Activated naive CD4-positive, alpha-beta T cell treated with anti-CD3 and anti-CD28 coated beads, Interleukin-2, amount 50 U/mL, for 24 hours (primary cell): ENCODE results near the gene PDE8A.
"Not testable (repeated sequence)": the region's sequence is repeated elsewhere in the genome, so short reads cannot be mapped to it uniquely, and the experiment has no call there.

Experiments
- H3K27ac Mint-ChIP-seq: one replicate; pipeline ENCODE4 v1.8.0; 2021; ENCODE audit warnings: mild to moderate bottlenecking, mixed read lengths
- H3K27me3 Mint-ChIP-seq: one replicate; pipeline ENCODE4 v1.8.0; 2021; ENCODE audit warnings: mixed read lengths
- H3K36me3 Mint-ChIP-seq: one replicate; pipeline ENCODE4 v1.8.0; 2021; ENCODE audit warnings: mixed read lengths
- H3K4me1 Mint-ChIP-seq: one replicate; pipeline ENCODE4 v1.8.0; 2021; ENCODE audit warnings: mixed read lengths
- H3K4me3 Mint-ChIP-seq: one replicate; pipeline ENCODE4 v1.8.0; 2021; ENCODE audit warnings: mild to moderate bottlenecking, mixed read lengths
- H3K9me3 Mint-ChIP-seq: one replicate; pipeline ENCODE4 v1.8.0; 2021; ENCODE audit warnings: mixed read lengths

PDE8A gene

GRCh38 chr15:85008474-85009260 lies 27.0 kb downstream of the PDE8A start:
- H3K27me3 Mint-ChIP-seq = no peaks in the 10 kb centered on the region
- no peak overlapping the region for H3K27ac Mint-ChIP-seq
- peaks cover 66% of the 10 kb centered on the region for H3K4me1 Mint-ChIP-seq
- H3K36me3 Mint-ChIP-seq = peaks cover 2% of the 10 kb centered on the region
- no peak overlapping the region for H3K4me3 Mint-ChIP-seq
- no peaks in the 10 kb centered on the region for H3K9me3 Mint-ChIP-seq

GRCh38 chr15:85009435-85009834 lies 27.8 kb downstream of the PDE8A start:
- Mint-ChIP-seq H3K9me3 (no peaks in the 10 kb centered on the region), H3K27me3 (no peaks in the 10 kb centered on the region), H3K4me3 (no peak overlapping the region), H3K36me3 (peaks cover 2% of the 10 kb centered on the region), H3K27ac (no peak overlapping the region), H3K4me1 (peaks cover 69% of the 10 kb centered on the region)

- Mint-ChIP-seq H3K4me1 (peaks cover 70% of the 10 kb centered on the region), H3K27me3 (no peaks in the 10 kb centered on the region), H3K36me3 (peaks cover 2% of the 10 kb centered on the region), H3K4me3 (no peak overlapping the region), H3K9me3 (no peaks in the 10 kb centered on the region), H3K27ac (no peak overlapping the region)
Observed at GRCh38 chr15:85010071-85010385, 28.4 kb downstream of the PDE8A start.

GRCh38 chr15:85010386-85011159 lies 28.9 kb downstream of the PDE8A start:
- no peaks in the 10 kb centered on the region for H3K27me3 Mint-ChIP-seq
- peak overlapping the region; percentile 38 for H3K27ac Mint-ChIP-seq
- H3K9me3 Mint-ChIP-seq = no peaks in the 10 kb centered on the region
- peaks cover 71% of the 10 kb centered on the region for H3K4me1 Mint-ChIP-seq
- no peak overlapping the region for H3K4me3 Mint-ChIP-seq
- H3K36me3 Mint-ChIP-seq = peaks cover 2% of the 10 kb centered on the region

GRCh38 chr15:85011160-85011571 lies 29.5 kb downstream of the PDE8A start:
- H3K4me3 Mint-ChIP-seq = no peak overlapping the region
- no peaks in the 10 kb centered on the region for H3K9me3 Mint-ChIP-seq
- peaks cover 74% of the 10 kb centered on the region for H3K4me1 Mint-ChIP-seq
- peaks cover 2% of the 10 kb centered on the region for H3K36me3 Mint-ChIP-seq
- H3K27me3 Mint-ChIP-seq = no peaks in the 10 kb centered on the region
- H3K27ac Mint-ChIP-seq = peak overlapping the region; percentile 38

- peaks cover 74% of the 10 kb centered on the region for H3K4me1 Mint-ChIP-seq
- not testable (repeated sequence) for H3K27me3 Mint-ChIP-seq, H3K36me3 Mint-ChIP-seq, H3K4me3 Mint-ChIP-seq, H3K9me3 Mint-ChIP-seq, H3K27ac Mint-ChIP-seq
Observed at GRCh38 chr15:85011724-85012123, 30.1 kb downstream of the PDE8A start.

GRCh38 chr15:85013785-85014184 lies 32.1 kb downstream of the PDE8A start:
- Mint-ChIP-seq H3K4me3 (no peak overlapping the region), H3K4me1 (peaks cover 63% of the 10 kb centered on the region), H3K36me3 (peaks cover 2% of the 10 kb centered on the region), H3K9me3 (no peaks in the 10 kb centered on the region), H3K27ac (no peak overlapping the region), H3K27me3 (no peaks in the 10 kb centered on the region)

- Mint-ChIP-seq H3K9me3 (no peaks in the 10 kb centered on the region), H3K36me3 (peaks cover 2% of the 10 kb centered on the region), H3K27me3 (no peaks in the 10 kb centered on the region), H3K27ac (no peak overlapping the region), H3K4me1 (peaks cover 61% of the 10 kb centered on the region), H3K4me3 (no peak overlapping the region)
Observed at GRCh38 chr15:85014932-85015331, 33.3 kb downstream of the PDE8A start.

- Mint-ChIP-seq H3K36me3 (no peaks in the 10 kb centered on the region), H3K27ac (no peak overlapping the region), H3K4me1 (peaks cover 58% of the 10 kb centered on the region), H3K27me3 (no peaks in the 10 kb centered on the region), H3K9me3 (no peaks in the 10 kb centered on the region), H3K4me3 (no peak overlapping the region)
Observed at GRCh38 chr15:85016275-85016674, 34.6 kb downstream of the PDE8A start.

GRCh38 chr15:85019815-85020590 lies 38.3 kb downstream of the PDE8A start:
- H3K27me3 Mint-ChIP-seq = no peaks in the 10 kb centered on the region
- H3K4me3 Mint-ChIP-seq = no peak overlapping the region
- no peaks in the 10 kb centered on the region for H3K36me3 Mint-ChIP-seq
- no peaks in the 10 kb centered on the region for H3K9me3 Mint-ChIP-seq
- no peak overlapping the region for H3K27ac Mint-ChIP-seq
- peaks cover 69% of the 10 kb centered on the region for H3K4me1 Mint-ChIP-seq

GRCh38 chr15:85021409-85021808 lies 39.8 kb downstream of the PDE8A start:
- H3K36me3 Mint-ChIP-seq = no peaks in the 10 kb centered on the region
- no peaks in the 10 kb centered on the region for H3K27me3 Mint-ChIP-seq
- no peak overlapping the region for H3K4me3 Mint-ChIP-seq
- peaks cover 70% of the 10 kb centered on the region for H3K4me1 Mint-ChIP-seq
- no peak overlapping the region for H3K27ac Mint-ChIP-seq
- no peaks in the 10 kb centered on the region for H3K9me3 Mint-ChIP-seq

GRCh38 chr15:85022860-85023403 lies 41.3 kb downstream of the PDE8A start:
- Mint-ChIP-seq H3K36me3 (no peaks in the 10 kb centered on the region), H3K4me1 (peaks cover 78% of the 10 kb centered on the region), H3K9me3 (no peaks in the 10 kb centered on the region), H3K4me3 (no peak overlapping the region), H3K27ac (no peak overlapping the region), H3K27me3 (no peaks in the 10 kb centered on the region)

- H3K27me3 Mint-ChIP-seq = no peaks in the 10 kb centered on the region
- no peaks in the 10 kb centered on the region for H3K36me3 Mint-ChIP-seq
- peaks cover 76% of the 10 kb centered on the region for H3K4me1 Mint-ChIP-seq
- no peak overlapping the region for H3K27ac Mint-ChIP-seq
- H3K4me3 Mint-ChIP-seq = no peak overlapping the region
- H3K9me3 Mint-ChIP-seq = no peaks in the 10 kb centered on the region
Observed at GRCh38 chr15:85024003-85024402, 42.3 kb downstream of the PDE8A start.

GRCh38 chr15:85024509-85025336 lies 43.1 kb downstream of the PDE8A start:
- no peak overlapping the region for H3K4me3 Mint-ChIP-seq
- no peaks in the 10 kb centered on the region for H3K36me3 Mint-ChIP-seq
- H3K27me3 Mint-ChIP-seq = no peaks in the 10 kb centered on the region
- no peak overlapping the region for H3K27ac Mint-ChIP-seq
- H3K9me3 Mint-ChIP-seq = no peaks in the 10 kb centered on the region
- peaks cover 79% of the 10 kb centered on the region for H3K4me1 Mint-ChIP-seq
